ENCODE results near the gene LSM10.

Gene LSM10

DNA sequence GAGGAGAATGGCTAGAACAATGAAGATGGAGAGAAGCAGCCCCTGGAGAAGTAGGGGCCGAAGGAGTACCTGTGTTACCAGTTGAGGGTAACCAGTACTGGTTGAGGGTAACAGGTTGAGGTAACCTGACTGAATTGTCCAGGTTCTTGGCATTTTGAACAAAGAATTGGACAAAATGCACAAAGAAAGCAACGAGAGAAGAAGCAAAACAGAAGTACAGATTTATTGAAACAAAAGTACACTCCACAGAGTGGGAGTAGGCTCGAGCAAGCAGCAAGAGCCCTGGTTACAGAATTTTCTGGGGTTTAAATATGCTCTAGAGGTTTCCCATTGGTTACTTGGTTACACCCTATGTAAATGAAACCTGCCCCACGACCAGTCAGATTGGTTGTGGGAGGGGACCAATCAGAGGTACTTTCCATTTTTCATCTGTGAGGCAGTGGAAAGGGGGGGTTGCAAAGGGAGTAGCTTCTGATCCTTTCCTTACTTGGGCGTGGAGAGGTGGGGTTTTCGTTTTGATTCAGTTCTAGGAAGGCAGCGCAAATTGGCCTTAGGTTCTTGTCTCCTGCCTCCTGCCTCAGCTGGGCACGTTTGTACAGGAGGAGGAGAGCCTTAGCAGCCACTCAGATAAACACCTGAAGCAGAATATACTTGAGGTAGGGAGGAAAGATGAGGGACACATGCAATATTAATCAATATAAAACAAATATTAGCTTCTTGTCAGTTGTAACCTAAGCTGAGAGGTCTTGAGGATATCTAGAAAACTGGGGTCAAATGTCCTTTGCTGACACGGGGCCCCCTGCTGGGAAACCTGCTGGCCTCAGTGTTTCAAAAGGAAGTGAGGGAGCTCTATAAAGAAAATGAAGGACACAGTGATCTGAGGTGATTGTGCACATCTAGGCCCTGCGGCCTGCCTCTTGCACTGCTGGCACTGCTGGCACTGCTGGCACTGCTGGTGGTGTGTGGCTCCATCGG, 14.3 kb upstream of the LSM10 start:
- TF ChIP-seq, protein P1, sequence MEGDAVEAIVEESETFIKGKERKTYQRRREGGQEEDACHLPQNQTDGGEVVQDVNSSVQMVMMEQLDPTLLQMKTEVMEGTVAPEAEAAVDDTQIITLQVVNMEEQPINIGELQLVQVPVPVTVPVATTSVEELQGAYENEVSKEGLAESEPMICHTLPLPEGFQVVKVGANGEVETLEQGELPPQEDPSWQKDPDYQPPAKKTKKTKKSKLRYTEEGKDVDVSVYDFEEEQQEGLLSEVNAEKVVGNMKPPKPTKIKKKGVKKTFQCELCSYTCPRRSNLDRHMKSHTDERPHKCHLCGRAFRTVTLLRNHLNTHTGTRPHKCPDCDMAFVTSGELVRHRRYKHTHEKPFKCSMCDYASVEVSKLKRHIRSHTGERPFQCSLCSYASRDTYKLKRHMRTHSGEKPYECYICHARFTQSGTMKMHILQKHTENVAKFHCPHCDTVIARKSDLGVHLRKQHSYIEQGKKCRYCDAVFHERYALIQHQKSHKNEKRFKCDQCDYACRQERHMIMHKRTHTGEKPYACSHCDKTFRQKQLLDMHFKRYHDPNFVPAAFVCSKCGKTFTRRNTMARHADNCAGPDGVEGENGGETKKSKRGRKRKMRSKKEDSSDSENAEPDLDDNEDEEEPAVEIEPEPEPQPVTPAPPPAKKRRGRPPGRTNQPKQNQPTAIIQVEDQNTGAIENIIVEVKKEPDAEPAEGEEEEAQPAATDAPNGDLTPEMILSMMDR (IDR thresholded peaks at IDR 0.05; ENCODE audit: insufficient read depth, low read depth, low read length, missing control alignments): no peak
- H3K4me3 ChIP-seq (ENCODE audit: low read depth, low read length): no peak overlapping the region
- DNase-seq (ENCODE audit: low read depth): peak; percentile 61

DNA sequence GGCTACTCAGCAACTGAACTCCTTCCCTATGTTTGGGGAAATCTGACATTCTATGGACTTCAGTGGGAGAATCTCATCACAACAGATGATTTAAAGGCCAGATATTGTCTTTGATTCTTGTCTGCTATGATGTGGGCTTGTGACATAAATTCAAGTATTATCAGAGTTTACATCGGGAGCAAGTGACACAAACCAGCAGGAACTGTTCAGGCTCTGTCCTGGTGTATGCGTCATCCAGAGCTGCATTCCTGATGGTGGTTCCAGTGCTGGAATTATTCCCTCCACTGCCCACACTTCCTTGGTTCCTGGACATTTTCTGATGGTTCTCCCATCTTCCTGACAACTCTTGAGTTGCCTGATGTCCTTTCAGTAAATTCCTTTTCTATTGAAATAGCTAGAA, 10.8 kb upstream of the LSM10 start:
- no peak overlapping the region for H3K4me3 ChIP-seq (ENCODE audit: low read depth, low read length)
- DNase-seq (ENCODE audit: low read depth): no peak
- TF ChIP-seq, protein P1 (IDR thresholded peaks at IDR 0.05; ENCODE audit: insufficient read depth, low read depth, low read length, missing control alignments): no peak

GRCh38 chr1:36406440-36406839, 8.7 kb upstream of the LSM10 start:
- DNase-seq (ENCODE audit: low read depth): no peak
- no peak overlapping the region for H3K4me3 ChIP-seq (ENCODE audit: low read depth, low read length)
- TF ChIP-seq, protein P1 (IDR thresholded peaks at IDR 0.05; ENCODE audit: insufficient read depth, low read depth, low read length, missing control alignments): no peak

- no peak for DNase-seq (ENCODE audit: low read depth)
- H3K4me3 ChIP-seq (ENCODE audit: low read depth, low read length): no peak overlapping the region
- TF ChIP-seq, protein P1 (IDR thresholded peaks at IDR 0.05; ENCODE audit: insufficient read depth, low read depth, low read length, missing control alignments): no peak
Measured at GRCh38 chr1:36402504-36402890, 4.8 kb upstream of the LSM10 start.

DNA sequence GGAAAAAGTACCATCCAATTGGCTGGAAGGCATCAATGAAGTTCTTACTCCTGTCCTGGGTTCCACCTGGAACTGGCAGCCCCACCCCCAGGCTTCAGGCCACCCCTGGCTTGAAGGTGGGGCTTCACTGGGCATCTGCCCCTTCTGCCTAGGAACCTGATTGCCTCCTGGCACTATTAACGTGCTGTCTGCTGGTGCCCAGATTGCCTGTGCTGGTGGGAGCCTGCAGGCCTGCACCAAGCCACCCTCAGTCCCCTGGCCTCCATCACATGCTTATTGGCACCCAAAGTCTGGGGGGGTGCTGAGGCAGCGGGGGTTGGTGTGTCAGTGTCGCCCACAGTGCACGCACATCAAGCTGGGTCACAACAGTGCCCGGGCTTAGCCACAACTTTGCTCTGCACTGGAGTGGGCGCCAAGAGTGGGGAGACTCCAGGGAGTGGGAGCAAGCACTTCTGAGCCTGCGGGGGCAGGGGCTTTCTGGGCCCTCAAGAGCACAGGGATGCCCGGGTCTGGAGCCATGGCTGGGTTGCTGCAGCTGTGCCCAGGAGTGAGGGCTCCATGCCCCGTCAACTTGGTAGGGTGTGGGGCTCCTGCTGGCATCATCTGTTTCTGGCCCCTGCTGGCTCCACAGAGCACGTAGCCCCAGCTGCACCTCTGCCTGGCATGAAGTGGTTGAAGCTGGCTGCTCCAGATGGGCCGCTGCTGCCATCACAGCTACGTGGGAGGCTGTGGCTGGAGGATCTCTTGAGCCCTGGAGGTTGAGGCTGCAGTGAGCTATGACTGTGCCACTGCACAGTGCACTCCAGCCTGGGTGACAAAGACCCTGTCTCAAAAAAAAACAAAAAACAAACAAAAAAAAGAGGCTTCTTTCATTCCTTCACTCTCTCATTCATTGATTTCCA, 4.1 kb upstream of the LSM10 start:
- TF ChIP-seq, protein P1 (IDR thresholded peaks at IDR 0.05; ENCODE audit: insufficient read depth, low read depth, low read length, missing control alignments): no peak
- H3K4me3 ChIP-seq (ENCODE audit: low read depth, low read length): peak overlapping the region; percentile 45
- no peak for DNase-seq (ENCODE audit: low read depth)

GRCh38 chr1:36400825-36401601, 3.3 kb upstream of the LSM10 start:
- DNase-seq (ENCODE audit: low read depth): peak; percentile 92
- TF ChIP-seq, protein P1 (IDR thresholded peaks at IDR 0.05; ENCODE audit: insufficient read depth, low read depth, low read length, missing control alignments): no peak
- peak overlapping the region; percentile 45 for H3K4me3 ChIP-seq (ENCODE audit: low read depth, low read length)
